HCT116 (cell line): ENCODE measurements around the gene NCKAP5. TPM values are rescaled to one million over a fixed set of nuclear protein-coding genes. Genes with fewer than 3 reads are reported as not detected.

Experiments
- ATAC-seq: fragments of 200-7000 bp; cut with Tn5 transposase; 2 replicates; pipeline ENCODE4 v1.9.1; 2020; ENCODE audit warnings: mild to moderate bottlenecking, moderate library complexity
- BruUV-seq: library from RNA; stranded (reverse); fragments of 400-500 nt; replicated peaks from 2 replicates; lab custom pipeline; 2021; lab: Mats Ljungman, UMichigan
- CTCF ChIA-PET: fragments of 300-600 bp; sonication (Branson Sonifier 250); formaldehyde crosslinking; loops from one replicate; lab custom pipeline; 2021; ENCODE audit warnings: antibody characterized with exemption; lab: Charles Lee
- POLR2A ChIA-PET: fragments of 300-600, 350-600 bp; sonication (Branson Sonifier 250); formaldehyde crosslinking; loops from one replicate; lab custom pipeline; 2021; ENCODE audit warnings: antibody characterized with exemption; lab: Charles Lee
- RAD21 ChIA-PET, 2 experiments: fragments of 300-600 bp; sonication (Branson Sonifier 250); formaldehyde crosslinking; loops; one replicate each; lab custom pipeline; 2023; ENCODE audit warnings: low total read pairs in 2 of 2; ENCODE audit not compliant: uncharacterized antibody in 2 of 2, unreplicated experiment in 2 of 2, low non-redundant PET in 1 of 2; lab: Charles Lee
- DNase-seq: peaks from one replicate; pipeline ENCODE4 v3.0.0-alpha.2; 2010; ENCODE audit warnings: low read depth, low spot score
- H2AFZ ChIP-seq: fragments of 200-600 bp; shearing (Covaris generic), sonication (generic); 2 replicates; pipeline ENCODE4 v1.6.1; 2017; ENCODE audit warnings: low read depth, mixed run types, mixed read lengths, antibody characterized with exemption, low read length; ENCODE audit not compliant: poor library complexity, severe bottlenecking
- H3K27ac ChIP-seq: 2 replicates; pipeline ENCODE4 v1.5.1; 2012; ENCODE audit warnings: low read depth, low read length
- H3K27me3 ChIP-seq: fragments of 200-600 bp; sonication (generic); 2 replicates; pipeline ENCODE4 v1.6.1; 2016; ENCODE audit warnings: mixed run types, low read length, mixed read lengths; ENCODE audit not compliant: insufficient read depth
- H3K36me3 ChIP-seq, 2 experiments: fragments of 200-500 bp in 1 of 2; fragments of 200-600 bp in 1 of 2; sonication (Bioruptor generic) in 1 of 2; sonication (generic) in 1 of 2; 2 replicates each; pipeline versions ENCODE4 v1.5.1 to v1.6.1; 2014 to 2016; ENCODE audit warnings: low read length in 2 of 2, inconsistent platforms in 1 of 2, mixed read lengths in 1 of 2, mixed run types in 1 of 2; ENCODE audit not compliant: insufficient read depth in 2 of 2, control insufficient read depth in 1 of 2
- H3K4me1 ChIP-seq, 2 experiments: fragments of 200-600 bp in 1 of 2; sonication (generic) in 1 of 2; 2 replicates each; pipeline versions ENCODE4 v1.5.1 to v1.6.1; 2012 to 2017; ENCODE audit warnings: low read length in 2 of 2, inconsistent platforms in 1 of 2, mild to moderate bottlenecking in 1 of 2, mixed read lengths in 1 of 2, mixed run types in 1 of 2, moderate library complexity in 1 of 2; ENCODE audit not compliant: insufficient read depth in 2 of 2, control insufficient read depth in 1 of 2
- H3K4me2 ChIP-seq: fragments of 200-600 bp; sonication (generic); 2 replicates; pipeline ENCODE4 v1.6.1; 2017; ENCODE audit warnings: mixed run types, low read length, mixed read lengths
- H3K4me3 ChIP-seq, 2 experiments: fragments of 200-600 bp in 1 of 2; sonication (generic) in 1 of 2; replicated peaks in 1 of 2; 2 replicates each; pipeline ENCODE4 v1.5.1; 2011 to 2016; ENCODE audit warnings: low read length in 2 of 2, control low read depth in 1 of 2, low read depth in 1 of 2, mild to moderate bottlenecking in 1 of 2, mixed read lengths in 1 of 2, mixed run types in 1 of 2
- H3K79me2 ChIP-seq: fragments of 200-600 bp; sonication (generic); 2 replicates; pipeline ENCODE4 v1.6.1; 2017; ENCODE audit warnings: mild to moderate bottlenecking, mixed run types, low read length, moderate library complexity, mixed read lengths; ENCODE audit not compliant: insufficient read depth
- H3K9ac ChIP-seq: fragments of 200-600 bp; sonication (generic); 2 replicates; pipeline ENCODE4 v1.6.1; 2016; ENCODE audit warnings: low read length, mixed read lengths
- H3K9me2 ChIP-seq: fragments of 200-600 bp; sonication (generic), shearing (Covaris generic); 2 replicates; pipeline ENCODE4 v1.6.1; 2017; ENCODE audit warnings: mixed run types, mild to moderate bottlenecking, moderate library complexity; ENCODE audit not compliant: insufficient read depth
- H3K9me3 ChIP-seq, 2 experiments: fragments of 200-500 bp in 1 of 2; fragments of 200-600 bp in 1 of 2; sonication (Bioruptor generic) in 1 of 2; sonication (generic) in 1 of 2; 2 replicates each; pipeline ENCODE4 v1.6.1; 2014 to 2017; ENCODE audit warnings: low read length in 2 of 2, mixed read lengths in 2 of 2, inconsistent platforms in 1 of 2, low read depth in 1 of 2, mild to moderate bottlenecking in 1 of 2, mixed run types in 1 of 2, moderate library complexity in 1 of 2; ENCODE audit not compliant: control insufficient read depth in 1 of 2, insufficient read depth in 1 of 2
- H4K20me1 ChIP-seq: fragments of 200-600 bp; sonication (generic), shearing (Covaris generic); 2 replicates; pipeline ENCODE4 v1.6.1; 2017; ENCODE audit warnings: mixed run types, mild to moderate bottlenecking, moderate library complexity; ENCODE audit not compliant: insufficient read depth
- CBX3 ChIP-seq: IDR thresholded peaks from 2 replicates; pipeline ENCODE4 v1.6.1; 2012; ENCODE audit warnings: low read depth
- CEBPB ChIP-seq: IDR thresholded peaks from 2 replicates; pipeline ENCODE4 v1.6.1; 2012; ENCODE audit warnings: low read depth
- ELF1 ChIP-seq: IDR thresholded peaks from 2 replicates; pipeline ENCODE4 v1.6.1; 2012; ENCODE audit warnings: low read depth, borderline replicate concordance
- EZH2 ChIP-seq: fragments of 200-600 bp; sonication (generic); IDR thresholded peaks from 2 replicates; pipeline ENCODE4 v1.6.1; 2017; ENCODE audit warnings: antibody characterized with exemption, mixed run types
- EZH2phosphoT487 ChIP-seq: fragments of 200-600 bp; IDR thresholded peaks from 2 replicates; pipeline ENCODE4 v1.6.1; 2018; ENCODE audit warnings: antibody characterized with exemption, borderline replicate concordance
- FOSL1 ChIP-seq: IDR thresholded peaks from 2 replicates; pipeline ENCODE4 v1.6.1; 2012; ENCODE audit warnings: low read depth
- POLR2AphosphoS5 ChIP-seq: IDR thresholded peaks from 2 replicates; pipeline ENCODE4 v1.6.1; 2011; ENCODE audit warnings: mild to moderate bottlenecking, low read depth, low read length, moderate library complexity
- SP1 ChIP-seq: IDR thresholded peaks from 2 replicates; pipeline ENCODE4 v1.6.1; 2012; ENCODE audit warnings: low read depth
- SRF ChIP-seq: IDR thresholded peaks from 2 replicates; pipeline ENCODE4 v1.6.1; 2012; ENCODE audit warnings: low read depth
- YY1 ChIP-seq: IDR thresholded peaks from 2 replicates; pipeline ENCODE4 v1.6.1; 2011; ENCODE audit warnings: low read length, low read depth, moderate library complexity, mild to moderate bottlenecking; ENCODE audit not compliant: insufficient replicate concordance; ENCODE audit errors: extremely low read depth
- intact Hi-C: fragments of 100-400 bp; cut with micrococcal nuclease; formaldehyde crosslinking; loops from 2 replicates; pipeline ENCODE4 v1.10.0; 2022
- total RNA-seq: library from RNA; stranded (reverse); gene quantifications from one replicate; pipeline ENCODE4 v1.2.1, GENCODE V29; 2021; ENCODE audit not compliant: unreplicated experiment
- TF ChIP-seq, protein P1 (sequence below), 3 experiments: fragments of 200-600 bp in 1 of 3; sonication (generic) in 1 of 3; IDR thresholded peaks in 2 of 3; conservative IDR thresholded peaks in 1 of 3; 2 replicates each; pipeline ENCODE4 v1.5.1; 2012 to 2017; ENCODE audit warnings: low read depth in 2 of 3, low read length in 2 of 3, antibody characterized with exemption in 1 of 3, borderline replicate concordance in 1 of 3, control low read depth in 1 of 3, mild to moderate bottlenecking in 1 of 3, mixed read lengths in 1 of 3, mixed run types in 1 of 3, moderate library complexity in 1 of 3; ENCODE audit not compliant: insufficient read depth in 1 of 3
- TF ChIP-seq, protein P2 (sequence below): IDR thresholded peaks from 2 replicates; pipeline ENCODE4 v1.6.1; 2012
- TF ChIP-seq, protein P3 (sequence below): IDR thresholded peaks from 2 replicates; pipeline ENCODE4 v1.6.1; 2011; ENCODE audit warnings: mild to moderate bottlenecking, low read length, moderate library complexity; ENCODE audit not compliant: insufficient replicate concordance; ENCODE audit errors: extremely low read depth

The NCKAP5 gene
- total RNA-seq, 1 experiment from 2014 or later, result 0.30 TPM

DNA sequence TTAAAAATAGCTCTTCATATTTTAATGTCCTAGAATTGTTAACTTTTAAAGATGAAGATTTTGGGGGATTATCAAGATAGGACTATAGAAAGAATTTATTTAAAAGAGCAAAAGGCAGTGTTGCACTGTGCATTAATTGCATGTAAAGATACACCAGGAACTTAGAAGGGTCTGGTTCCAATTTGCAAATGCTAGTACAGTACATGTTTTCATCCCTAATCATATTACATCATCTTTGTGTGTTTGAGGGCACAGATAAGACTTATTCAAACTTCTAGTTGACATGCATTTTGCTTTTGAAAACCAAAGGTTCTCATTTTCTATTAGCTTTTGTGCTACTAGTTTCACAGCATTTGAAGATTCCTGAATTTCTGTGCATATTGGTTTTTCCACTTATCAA lies 666.6 kb downstream of the NCKAP5 start:
- H3K9me3 ChIP-seq, result no peaks in the 10 kb centered on the region
- no TSS peak for BruUV-seq
- no peaks in the 10 kb centered on the region for H3K9me2 ChIP-seq
- intact Hi-C loops, result no loop called here
- H3K9ac ChIP-seq, result no peak overlapping the region
- no peak for DNase-seq
- no peak overlapping the region for H3K27ac ChIP-seq
- no peak for TF ChIP-seq FOSL1
- TF ChIP-seq SP1, result no peak
- TF ChIP-seq, protein P1, sequence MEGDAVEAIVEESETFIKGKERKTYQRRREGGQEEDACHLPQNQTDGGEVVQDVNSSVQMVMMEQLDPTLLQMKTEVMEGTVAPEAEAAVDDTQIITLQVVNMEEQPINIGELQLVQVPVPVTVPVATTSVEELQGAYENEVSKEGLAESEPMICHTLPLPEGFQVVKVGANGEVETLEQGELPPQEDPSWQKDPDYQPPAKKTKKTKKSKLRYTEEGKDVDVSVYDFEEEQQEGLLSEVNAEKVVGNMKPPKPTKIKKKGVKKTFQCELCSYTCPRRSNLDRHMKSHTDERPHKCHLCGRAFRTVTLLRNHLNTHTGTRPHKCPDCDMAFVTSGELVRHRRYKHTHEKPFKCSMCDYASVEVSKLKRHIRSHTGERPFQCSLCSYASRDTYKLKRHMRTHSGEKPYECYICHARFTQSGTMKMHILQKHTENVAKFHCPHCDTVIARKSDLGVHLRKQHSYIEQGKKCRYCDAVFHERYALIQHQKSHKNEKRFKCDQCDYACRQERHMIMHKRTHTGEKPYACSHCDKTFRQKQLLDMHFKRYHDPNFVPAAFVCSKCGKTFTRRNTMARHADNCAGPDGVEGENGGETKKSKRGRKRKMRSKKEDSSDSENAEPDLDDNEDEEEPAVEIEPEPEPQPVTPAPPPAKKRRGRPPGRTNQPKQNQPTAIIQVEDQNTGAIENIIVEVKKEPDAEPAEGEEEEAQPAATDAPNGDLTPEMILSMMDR (IDR thresholded peaks at IDR 0.05 in 2 of 3, conservative IDR thresholded peaks at IDR 0.05 in 1 of 3; ENCODE audit: borderline replicate concordance in 1 of 3, insufficient read depth in 1 of 3, low read depth in 2 of 3, low read length in 2 of 3), result no peak
- TF ChIP-seq SRF, result no peak
- CTCF ChIA-PET, result no interaction called here
- no peak overlapping the region for H3K4me3 ChIP-seq
- no peaks in the 10 kb centered on the region for H3K4me1 ChIP-seq
- RAD21 ChIA-PET, result no interaction called here
- POLR2A ChIA-PET, result no interaction called here
- H2AFZ ChIP-seq, result no peak overlapping the region
- no peaks in the 10 kb centered on the region for H4K20me1 ChIP-seq
- H3K36me3 ChIP-seq, result no peaks in the 10 kb centered on the region
- H3K4me2 ChIP-seq, result no peak overlapping the region
- H3K79me2 ChIP-seq, result no peaks in the 10 kb centered on the region
- ATAC-seq, result no peak
- H3K27me3 ChIP-seq, result no peaks in the 10 kb centered on the region

DNA sequence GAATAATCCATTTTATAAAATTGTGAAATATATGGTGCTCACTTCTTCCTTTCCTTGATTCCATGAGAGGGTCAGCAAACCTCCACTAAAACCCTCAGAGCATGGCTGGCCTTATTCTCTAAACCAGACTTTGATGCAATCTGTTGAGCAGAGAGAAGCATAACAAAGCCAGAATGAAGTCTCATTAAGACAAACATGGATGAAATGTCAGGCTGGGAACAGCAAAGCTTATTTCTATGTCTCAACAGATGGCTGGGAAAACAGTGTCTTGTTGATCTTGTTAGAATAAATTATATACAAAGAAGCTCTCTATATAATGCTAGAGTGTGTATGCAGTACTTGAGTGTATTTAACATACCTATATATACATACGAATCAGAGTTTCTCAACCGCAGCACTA lies 671.2 kb downstream of the NCKAP5 start:
- H4K20me1 ChIP-seq, result no peaks in the 10 kb centered on the region
- H3K4me3 ChIP-seq, result no peak overlapping the region
- no peaks in the 10 kb centered on the region for H3K79me2 ChIP-seq
- H3K9ac ChIP-seq, result no peak overlapping the region
- intact Hi-C loops, result no loop called here
- no peak overlapping the region for H3K4me2 ChIP-seq
- ChIA-PET CTCF (no interaction called here), POLR2A (no interaction called here), RAD21 (no interaction called here)
- TF ChIP-seq, protein P2, sequence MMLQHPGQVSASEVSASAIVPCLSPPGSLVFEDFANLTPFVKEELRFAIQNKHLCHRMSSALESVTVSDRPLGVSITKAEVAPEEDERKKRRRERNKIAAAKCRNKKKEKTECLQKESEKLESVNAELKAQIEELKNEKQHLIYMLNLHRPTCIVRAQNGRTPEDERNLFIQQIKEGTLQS, result no peak
- TF ChIP-seq, protein P3, sequence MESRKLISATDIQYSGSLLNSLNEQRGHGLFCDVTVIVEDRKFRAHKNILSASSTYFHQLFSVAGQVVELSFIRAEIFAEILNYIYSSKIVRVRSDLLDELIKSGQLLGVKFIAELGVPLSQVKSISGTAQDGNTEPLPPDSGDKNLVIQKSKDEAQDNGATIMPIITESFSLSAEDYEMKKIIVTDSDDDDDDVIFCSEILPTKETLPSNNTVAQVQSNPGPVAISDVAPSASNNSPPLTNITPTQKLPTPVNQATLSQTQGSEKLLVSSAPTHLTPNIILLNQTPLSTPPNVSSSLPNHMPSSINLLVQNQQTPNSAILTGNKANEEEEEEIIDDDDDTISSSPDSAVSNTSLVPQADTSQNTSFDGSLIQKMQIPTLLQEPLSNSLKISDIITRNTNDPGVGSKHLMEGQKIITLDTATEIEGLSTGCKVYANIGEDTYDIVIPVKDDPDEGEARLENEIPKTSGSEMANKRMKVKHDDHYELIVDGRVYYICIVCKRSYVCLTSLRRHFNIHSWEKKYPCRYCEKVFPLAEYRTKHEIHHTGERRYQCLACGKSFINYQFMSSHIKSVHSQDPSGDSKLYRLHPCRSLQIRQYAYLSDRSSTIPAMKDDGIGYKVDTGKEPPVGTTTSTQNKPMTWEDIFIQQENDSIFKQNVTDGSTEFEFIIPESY, result no peak
- TF ChIP-seq EZH2phosphoT487 (no peak), EZH2 (no peak), SP1 (no peak), POLR2AphosphoS5 (no peak), YY1 (no peak), ELF1 (no peak), CBX3 (no peak), CEBPB (no peak)
- TF ChIP-seq, protein P1 (IDR thresholded peaks at IDR 0.05 in 2 of 3, conservative IDR thresholded peaks at IDR 0.05 in 1 of 3; ENCODE audit: borderline replicate concordance in 1 of 3, insufficient read depth in 1 of 3, low read depth in 2 of 3, low read length in 2 of 3), result no peak
- H3K4me1 ChIP-seq, result no peaks in the 10 kb centered on the region
- no TSS peak for BruUV-seq
- no peaks in the 10 kb centered on the region for H3K9me2 ChIP-seq
- no peaks in the 10 kb centered on the region for H3K36me3 ChIP-seq
- H3K9me3 ChIP-seq, result no peaks in the 10 kb centered on the region
- no peak overlapping the region for H3K27ac ChIP-seq
- ATAC-seq (no peak), DNase-seq (no peak)
- no peak overlapping the region for H2AFZ ChIP-seq
- H3K27me3 ChIP-seq, result no peaks in the 10 kb centered on the region
